NT2/D1 (cell line): ENCODE measurements around the gene CD34.

ENCODE experiments used
- YY1 ChIP-seq: IDR thresholded peaks from 2 replicates; pipeline ENCODE4 v1.6.1; 2011; ENCODE audit not compliant: insufficient read length, insufficient read depth
- ZNF274 ChIP-seq: IDR thresholded peaks from 2 replicates; pipeline ENCODE4 v1.6.1; 2011; ENCODE audit warnings: mild to moderate bottlenecking, low read depth, low read length

DNA sequence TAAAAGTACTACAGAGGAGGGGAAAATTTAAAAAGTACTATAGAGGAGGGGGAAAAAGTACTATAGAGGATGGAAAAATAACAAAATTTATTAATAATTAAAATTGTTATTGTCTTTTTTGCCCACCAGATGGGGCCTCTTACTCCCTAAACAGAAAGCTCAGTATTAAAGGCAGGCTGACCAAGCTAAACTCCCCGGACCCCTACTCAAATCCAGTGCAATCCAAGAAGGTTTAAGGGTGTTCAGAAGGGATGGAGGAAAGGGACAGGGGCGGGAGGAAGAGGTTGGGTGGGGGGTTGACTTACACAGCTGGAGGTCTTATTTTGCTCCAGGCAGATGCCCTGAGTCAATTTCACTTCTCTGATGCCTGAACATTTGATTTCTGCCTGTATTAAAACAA, 13.7 kb downstream of the CD34 start:
- no peak for TF ChIP-seq ZNF274
- no peak for TF ChIP-seq YY1
